ENCODE data around the gene MTCH2. TPM values are rescaled to one million over a fixed set of nuclear protein-coding genes. Genes with fewer than 3 reads are reported as not detected.

MTCH2 gene
- polyA plus RNA-seq, 1 donor (not counting 4 experiments of a cell fraction or from before 2014, with no cell fraction given) = 185 TPM

DNA sequence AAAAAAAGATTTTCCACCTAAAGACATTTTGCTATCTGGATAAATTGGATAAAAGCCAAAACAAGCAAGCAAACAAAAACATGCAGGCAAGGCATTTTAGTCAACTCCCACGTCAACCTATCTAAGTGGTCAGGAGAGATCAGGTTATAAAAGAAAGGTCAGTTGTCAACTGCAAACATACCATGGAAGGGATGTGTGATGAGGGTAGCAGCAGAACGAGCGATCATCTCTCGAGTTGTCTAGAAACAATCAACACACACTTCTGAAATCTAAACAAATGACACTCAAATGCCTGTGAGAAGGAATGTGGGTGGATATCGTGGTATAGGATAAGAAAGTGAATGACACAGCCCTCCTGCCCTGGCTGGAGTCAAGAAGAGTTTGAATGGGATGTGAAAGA lies 10.9 kb downstream of the MTCH2 start:
- no peak overlapping the region for H3K27ac ChIP-seq (ENCODE audit: control insufficient read depth, insufficient read depth, low read length)
- no peak overlapping the region for H3K9ac ChIP-seq (ENCODE audit: control insufficient read depth, extremely low read depth, insufficient read depth, low read length)
- FAIRE-seq (no peak), DNase-seq (ENCODE audit: low read depth, low spot score) (no peak)
- no peak for TF ChIP-seq EZH2 (IDR thresholded peaks at IDR 0.05; ENCODE audit: low read length)
- TF ChIP-seq, protein P1, sequence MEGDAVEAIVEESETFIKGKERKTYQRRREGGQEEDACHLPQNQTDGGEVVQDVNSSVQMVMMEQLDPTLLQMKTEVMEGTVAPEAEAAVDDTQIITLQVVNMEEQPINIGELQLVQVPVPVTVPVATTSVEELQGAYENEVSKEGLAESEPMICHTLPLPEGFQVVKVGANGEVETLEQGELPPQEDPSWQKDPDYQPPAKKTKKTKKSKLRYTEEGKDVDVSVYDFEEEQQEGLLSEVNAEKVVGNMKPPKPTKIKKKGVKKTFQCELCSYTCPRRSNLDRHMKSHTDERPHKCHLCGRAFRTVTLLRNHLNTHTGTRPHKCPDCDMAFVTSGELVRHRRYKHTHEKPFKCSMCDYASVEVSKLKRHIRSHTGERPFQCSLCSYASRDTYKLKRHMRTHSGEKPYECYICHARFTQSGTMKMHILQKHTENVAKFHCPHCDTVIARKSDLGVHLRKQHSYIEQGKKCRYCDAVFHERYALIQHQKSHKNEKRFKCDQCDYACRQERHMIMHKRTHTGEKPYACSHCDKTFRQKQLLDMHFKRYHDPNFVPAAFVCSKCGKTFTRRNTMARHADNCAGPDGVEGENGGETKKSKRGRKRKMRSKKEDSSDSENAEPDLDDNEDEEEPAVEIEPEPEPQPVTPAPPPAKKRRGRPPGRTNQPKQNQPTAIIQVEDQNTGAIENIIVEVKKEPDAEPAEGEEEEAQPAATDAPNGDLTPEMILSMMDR (optimal IDR thresholded peaks at IDR 0.05 in 1 of 3, IDR thresholded peaks at IDR 0.05 in 1 of 3, conservative IDR thresholded peaks at IDR 0.05 in 1 of 3; ENCODE audit: extremely low read depth in 1 of 3, insufficient read depth in 2 of 3, low read length in 3 of 3) = no peak
- H3K27me3 ChIP-seq (ENCODE audit: control insufficient read depth, extremely low read depth, insufficient read depth, low read length) = no peaks in the 10 kb centered on the region
- no peaks in the 10 kb centered on the region for H3K79me2 ChIP-seq (ENCODE audit: control insufficient read depth, insufficient read depth, low read length)
- no peak overlapping the region for H3K4me2 ChIP-seq (ENCODE audit: control insufficient read depth, extremely low read depth, insufficient read depth, low read depth, low read length)
- peaks cover 28 to 38% of the 10 kb centered on the region in 2 experiments for H3K36me3 ChIP-seq (ENCODE audit: control insufficient read depth in 2 of 2, extremely low read depth in 1 of 2, insufficient read depth in 2 of 2, low read length in 2 of 2)
- H3K4me1 ChIP-seq (ENCODE audit: control insufficient read depth, extremely low read depth, insufficient read depth, low read length) = no peaks in the 10 kb centered on the region
- H4K20me1 ChIP-seq (ENCODE audit: control insufficient read depth, extremely low read depth, insufficient read depth, low read length) = no peaks in the 10 kb centered on the region
- H2AFZ ChIP-seq (ENCODE audit: control insufficient read depth, low read length) = no peak overlapping the region
- H3K9me3 ChIP-seq (ENCODE audit: control insufficient read depth, low read depth, low read length) = no peaks in the 10 kb centered on the region
- dilution Hi-C loops (cut with MboI; ENCODE audit: extremely low pct_ligation_motif_present, low sequenced_read_pairs) = no loop called here
- no peaks in the 10 kb centered on the region for H3K9me1 ChIP-seq (ENCODE audit: control insufficient read depth, extremely low read depth, insufficient read depth, low read length)
- H3K4me3 ChIP-seq (ENCODE audit: control insufficient read depth in 2 of 3, extremely low read depth in 1 of 3, insufficient read depth in 2 of 3, low read depth in 1 of 3, low read length in 3 of 3) = no peak overlapping the region

DNA sequence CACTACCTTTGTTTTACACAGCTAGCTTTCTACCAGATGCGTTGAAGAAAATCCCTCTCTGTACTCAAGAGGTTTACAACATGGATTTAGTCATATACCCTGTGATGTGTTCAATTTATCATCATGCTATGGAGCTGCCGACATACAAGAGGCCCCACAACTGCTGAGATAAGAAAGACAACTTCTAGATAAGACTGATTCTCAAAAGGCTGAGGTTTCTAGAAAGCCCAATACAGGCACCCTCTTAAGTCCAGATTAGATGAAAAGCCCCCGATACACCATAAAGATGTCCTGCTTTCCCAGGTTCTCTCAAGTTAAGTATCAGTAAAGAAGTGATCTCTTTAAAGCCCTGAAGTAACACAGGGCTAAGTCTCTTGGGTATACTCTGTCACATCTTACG lies 14.3 kb downstream of the MTCH2 start:
- Histone ChIP-seq H3K4me2 (ENCODE audit: control insufficient read depth, extremely low read depth, insufficient read depth, low read depth, low read length) (no peak overlapping the region), H3K9ac (ENCODE audit: control insufficient read depth, extremely low read depth, insufficient read depth, low read length) (no peak overlapping the region), H4K20me1 (ENCODE audit: control insufficient read depth, extremely low read depth, insufficient read depth, low read length) (no peaks in the 10 kb centered on the region), H3K27ac (ENCODE audit: control insufficient read depth, insufficient read depth, low read length) (no peak overlapping the region), H3K27me3 (ENCODE audit: control insufficient read depth, extremely low read depth, insufficient read depth, low read length) (no peaks in the 10 kb centered on the region), H3K79me2 (ENCODE audit: control insufficient read depth, insufficient read depth, low read length) (no peaks in the 10 kb centered on the region), H3K9me1 (ENCODE audit: control insufficient read depth, extremely low read depth, insufficient read depth, low read length) (no peaks in the 10 kb centered on the region), H3K9me3 (ENCODE audit: control insufficient read depth, low read depth, low read length) (no peaks in the 10 kb centered on the region), H3K4me1 (ENCODE audit: control insufficient read depth, extremely low read depth, insufficient read depth, low read length) (no peaks in the 10 kb centered on the region), H2AFZ (ENCODE audit: control insufficient read depth, low read length) (no peak overlapping the region), H3K36me3 (ENCODE audit: control insufficient read depth in 2 of 2, extremely low read depth in 1 of 2, insufficient read depth in 2 of 2, low read length in 2 of 2) (peaks cover 26 to 33% of the 10 kb centered on the region in 2 experiments), H3K4me3 (ENCODE audit: control insufficient read depth in 2 of 3, extremely low read depth in 1 of 3, insufficient read depth in 2 of 3, low read depth in 1 of 3, low read length in 3 of 3) (no peak overlapping the region)
- no peak for TF ChIP-seq EZH2 (IDR thresholded peaks at IDR 0.05; ENCODE audit: low read length)
- TF ChIP-seq, protein P1 (optimal IDR thresholded peaks at IDR 0.05 in 1 of 3, IDR thresholded peaks at IDR 0.05 in 1 of 3, conservative IDR thresholded peaks at IDR 0.05 in 1 of 3; ENCODE audit: extremely low read depth in 1 of 3, insufficient read depth in 2 of 3, low read length in 3 of 3) = no peak
- dilution Hi-C loops (cut with MboI; ENCODE audit: extremely low pct_ligation_motif_present, low sequenced_read_pairs) = no loop called here
- no peak for FAIRE-seq
- no peak for DNase-seq (ENCODE audit: low read depth, low spot score)

All from keratinocyte (primary cell).